CD1c-positive myeloid dendritic cell (primary cell): ENCODE results near the gene DNHD1.

Source experiments
- DNase-seq: peaks from one replicate; pipeline ENCODE4 v3.0.0-alpha.2; 2016; ENCODE audit errors: extremely low spot score

The DNHD1 gene

GRCh38 chr11:6587360-6587953 is 90.4 kb downstream of the DNHD1 start:
- DNase-seq = no peak

- no peak for DNase-seq
These were observed 90.9 kb downstream of the DNHD1 start for GRCh38 chr11:6588018-6588417.

GRCh38 chr11:6594142-6594768 is 97.2 kb downstream of the DNHD1 start:
- no peak for DNase-seq

- DNase-seq = no peak
These were observed 99.3 kb downstream of the DNHD1 start for GRCh38 chr11:6596239-6596877.

GRCh38 chr11:6598555-6598954 is 101.5 kb downstream of the DNHD1 start:
- no peak for DNase-seq

GRCh38 chr11:6599449-6599848 is 102.4 kb downstream of the DNHD1 start:
- DNase-seq = no peak

GRCh38 chr11:6599881-6600390 is 102.9 kb downstream of the DNHD1 start:
- no peak for DNase-seq

GRCh38 chr11:6601041-6601461 is 104.0 kb downstream of the DNHD1 start:
- no peak for DNase-seq

GRCh38 chr11:6602096-6602940 is 105.2 kb downstream of the DNHD1 start:
- DNase-seq = no peak

- DNase-seq = peak; percentile 93
These were observed 106.4 kb downstream of the DNHD1 start, which contains the start of the genes ILK and RRP8 for GRCh38 chr11:6603287-6604080. TSS of gene ILK (plus strand) at chr11:6603774. CDS start at chr11:6604272, 498 bp downstream. TSS of gene RRP8 (minus strand) at chr11:6603616. CDS start at chr11:6603502, 114 bp downstream.

- DNase-seq = peak; percentile 40
These were observed 107.1 kb downstream of the DNHD1 start for GRCh38 chr11:6604081-6604626.

- peak; percentile 43 for DNase-seq
These were observed 107.7 kb downstream of the DNHD1 start for GRCh38 chr11:6604790-6605189.

GRCh38 chr11:6606471-6607189 is 109.5 kb downstream of the DNHD1 start:
- DNase-seq = peak; percentile 54

- DNase-seq = no peak
These were observed 110.2 kb downstream of the DNHD1 start for GRCh38 chr11:6607190-6607795.

- DNase-seq = no peak
These were observed 110.9 kb downstream of the DNHD1 start for GRCh38 chr11:6608011-6608410.

GRCh38 chr11:6608726-6609501 is 111.8 kb downstream of the DNHD1 start:
- no peak for DNase-seq

GRCh38 chr11:6609502-6610015 is 112.5 kb downstream of the DNHD1 start:
- no peak for DNase-seq

- DNase-seq = no peak
These were observed 113.5 kb downstream of the DNHD1 start for GRCh38 chr11:6610591-6610990.
